ENCODE data around the gene ADNP2.

GRCh38 chr18:80175451-80176204 lies 66.6 kb downstream of the ADNP2 start:
- TF ChIP-seq, protein P1, sequence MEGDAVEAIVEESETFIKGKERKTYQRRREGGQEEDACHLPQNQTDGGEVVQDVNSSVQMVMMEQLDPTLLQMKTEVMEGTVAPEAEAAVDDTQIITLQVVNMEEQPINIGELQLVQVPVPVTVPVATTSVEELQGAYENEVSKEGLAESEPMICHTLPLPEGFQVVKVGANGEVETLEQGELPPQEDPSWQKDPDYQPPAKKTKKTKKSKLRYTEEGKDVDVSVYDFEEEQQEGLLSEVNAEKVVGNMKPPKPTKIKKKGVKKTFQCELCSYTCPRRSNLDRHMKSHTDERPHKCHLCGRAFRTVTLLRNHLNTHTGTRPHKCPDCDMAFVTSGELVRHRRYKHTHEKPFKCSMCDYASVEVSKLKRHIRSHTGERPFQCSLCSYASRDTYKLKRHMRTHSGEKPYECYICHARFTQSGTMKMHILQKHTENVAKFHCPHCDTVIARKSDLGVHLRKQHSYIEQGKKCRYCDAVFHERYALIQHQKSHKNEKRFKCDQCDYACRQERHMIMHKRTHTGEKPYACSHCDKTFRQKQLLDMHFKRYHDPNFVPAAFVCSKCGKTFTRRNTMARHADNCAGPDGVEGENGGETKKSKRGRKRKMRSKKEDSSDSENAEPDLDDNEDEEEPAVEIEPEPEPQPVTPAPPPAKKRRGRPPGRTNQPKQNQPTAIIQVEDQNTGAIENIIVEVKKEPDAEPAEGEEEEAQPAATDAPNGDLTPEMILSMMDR (IDR thresholded peaks at IDR 0.05) = no peak
- TF ChIP-seq EZH2 (IDR thresholded peaks at IDR 0.05; ENCODE audit: borderline replicate concordance, insufficient read depth, low read depth, low read length, poor library complexity, severe bottlenecking) = no peak

All from B cell (primary cell).